Measurements from ENCODE around the gene SPATA13.

GRCh38 chr13:24127116-24127631, 33.3 kb upstream of the SPATA13 start:
- TF ChIP-seq CTCF (IDR thresholded peaks at IDR 0.05) (no peak), EZH2 (IDR thresholded peaks at IDR 0.05; ENCODE audit: borderline replicate concordance, insufficient read depth, low read depth, low read length, poor library complexity, severe bottlenecking) (no peak)

Measured in B cell (primary cell).